Cardiac septum (tissue), 1 donor: ENCODE data around the gene FBN1. TPM values are rescaled to one million over a fixed set of nuclear protein-coding genes. Genes with fewer than 3 reads are reported as not detected.

Experiments
- DNase-seq: peaks from one replicate; pipeline ENCODE4 v3.0.0-alpha.2; 2020; ENCODE audit warnings: low spot score
- intact Hi-C: fragments of 100-400 bp; cut with DNase I; formaldehyde crosslinking; loops from one replicate; pipeline ENCODE4 v1.14.0; 2022
- total RNA-seq: library from RNA; stranded (reverse); fragmentation: NEBNext Ultra II Directional; extraction: Animal tissue kit (Norgen Biotek cat#: 25700); gene quantifications from one replicate; pipeline ENCODE4 v1.2.1, GENCODE V29; 2021
- donor health status: DM: no; HTN: no; CAD: no.

The FBN1 gene
- total RNA-seq, 1 donor from 2014 or later: 32.1 TPM

- no peak for DNase-seq
- intact Hi-C loops: loop anchor here (10.0 kb wide), 2 partner anchors 55 to 145 kb away; partner anchors contain the start of gene FBN1
These were observed 145.5 kb downstream of the FBN1 start for GRCh38 chr15:48499978-48500377.

- intact Hi-C loops: no loop called here
- DNase-seq: no peak
These were observed 146.7 kb downstream of the FBN1 start for GRCh38 chr15:48498828-48499227.

GRCh38 chr15:48494631-48495030 is 150.9 kb downstream of the FBN1 start:
- intact Hi-C loops: no loop called here
- DNase-seq: no peak

- DNase-seq: no peak
- intact Hi-C loops: no loop called here
These were observed 151.7 kb downstream of the FBN1 start for GRCh38 chr15:48493763-48494225.

GRCh38 chr15:48493084-48493762 is 152.3 kb downstream of the FBN1 start:
- intact Hi-C loops: no loop called here
- DNase-seq: no peak

GRCh38 chr15:48486228-48486627 is 159.3 kb downstream of the FBN1 start:
- DNase-seq: no peak
- intact Hi-C loops: no loop called here

- DNase-seq: no peak
- intact Hi-C loops: no loop called here
These were observed 163.7 kb downstream of the FBN1 start for GRCh38 chr15:48481802-48482201.

- no peak for DNase-seq
- intact Hi-C loops: no loop called here
These were observed 165.8 kb downstream of the FBN1 start for GRCh38 chr15:48479751-48480150.

- intact Hi-C loops: no loop called here
These were observed 166.9 kb downstream of the FBN1 start for GRCh38 chr15:48478581-48478980.

GRCh38 chr15:48477795-48478360 is 167.6 kb downstream of the FBN1 start:
- DNase-seq: no peak
- intact Hi-C loops: no loop called here

More at GRCh38 chr15:48478581-48478980, 166.9 kb downstream of the FBN1 start:
- DNase-seq: no peak

- no peak for DNase-seq
- intact Hi-C loops: no loop called here
These were observed 169.7 kb downstream of the FBN1 start for GRCh38 chr15:48475600-48476395.

- intact Hi-C loops: no loop called here
- no peak for DNase-seq
These were observed 171.8 kb downstream of the FBN1 start for GRCh38 chr15:48473667-48474066.

GRCh38 chr15:48472756-48473155 is 172.8 kb downstream of the FBN1 start:
- intact Hi-C loops: no loop called here
- DNase-seq: no peak

GRCh38 chr15:48471073-48471472 is 174.4 kb downstream of the FBN1 start:
- no peak for DNase-seq
- intact Hi-C loops: no loop called here

GRCh38 chr15:48470096-48470495 is 175.4 kb downstream of the FBN1 start:
- intact Hi-C loops: no loop called here
- DNase-seq: no peak

GRCh38 chr15:48469681-48470080 is 175.8 kb downstream of the FBN1 start:
- DNase-seq: no peak
- intact Hi-C loops: no loop called here

- DNase-seq: no peak
- intact Hi-C loops: no loop called here
These were observed 176.2 kb downstream of the FBN1 start for GRCh38 chr15:48469271-48469670.

- DNase-seq: no peak
- intact Hi-C loops: no loop called here
These were observed 177.7 kb downstream of the FBN1 start for GRCh38 chr15:48467801-48468200.

GRCh38 chr15:48466820-48467219 is 178.7 kb downstream of the FBN1 start:
- intact Hi-C loops: no loop called here
- DNase-seq: no peak

GRCh38 chr15:48466079-48466478 is 179.4 kb downstream of the FBN1 start:
- intact Hi-C loops: no loop called here
- DNase-seq: no peak

- intact Hi-C loops: no loop called here
- no peak for DNase-seq
These were observed 180.1 kb downstream of the FBN1 start for GRCh38 chr15:48465410-48465809.
